Spleen (tissue), 7 donors: ENCODE results near the gene ACBD6.

Source experiments
- POLR2A ChIP-seq, 3 donors: fragments of 450-650 bp; IDR thresholded peaks; one replicate each; pipeline ENCODE4 v1.5.1; 2017; ENCODE audit warnings: antibody characterized with exemption in 3 of 3, mild to moderate bottlenecking in 1 of 3
- POLR2AphosphoS5 ChIP-seq, 3 donors: sonication (generic); formaldehyde crosslinking; IDR thresholded peaks; one replicate each; pipeline ENCODE4 v1.5.1; 2017; ENCODE audit warnings: antibody characterized with exemption in 3 of 3
- TF ChIP-seq, protein P1 (sequence below), 11 experiments: fragments of 200-600 bp in 7 of 11; fragments of 450-650 bp in 4 of 11; sonication (generic) in 4 of 11; IDR thresholded peaks in 8 of 11; conservative IDR thresholded peaks in 3 of 11; 1 replicate in 7 of 11; 2 replicates in 4 of 11; pipeline versions ENCODE4 v1.4.0 to v1.8.0; 2016 to 2021; ENCODE audit warnings: antibody characterized with exemption in 11 of 11, inconsistent platforms in 4 of 11, mild to moderate bottlenecking in 1 of 11
- donor health status: DM: no; HTN: no; CAD: no; lungs with moderate emphysema.
- donor health status: DM: no; HTN: no; CAD: no.
- donor health status: DM: no; HTN: no; CAD: no.

- TF ChIP-seq POLR2AphosphoS5 (IDR thresholded peaks at IDR 0.05): peak in 1 of 3 donors; percentile 31
- TF ChIP-seq, protein P1, sequence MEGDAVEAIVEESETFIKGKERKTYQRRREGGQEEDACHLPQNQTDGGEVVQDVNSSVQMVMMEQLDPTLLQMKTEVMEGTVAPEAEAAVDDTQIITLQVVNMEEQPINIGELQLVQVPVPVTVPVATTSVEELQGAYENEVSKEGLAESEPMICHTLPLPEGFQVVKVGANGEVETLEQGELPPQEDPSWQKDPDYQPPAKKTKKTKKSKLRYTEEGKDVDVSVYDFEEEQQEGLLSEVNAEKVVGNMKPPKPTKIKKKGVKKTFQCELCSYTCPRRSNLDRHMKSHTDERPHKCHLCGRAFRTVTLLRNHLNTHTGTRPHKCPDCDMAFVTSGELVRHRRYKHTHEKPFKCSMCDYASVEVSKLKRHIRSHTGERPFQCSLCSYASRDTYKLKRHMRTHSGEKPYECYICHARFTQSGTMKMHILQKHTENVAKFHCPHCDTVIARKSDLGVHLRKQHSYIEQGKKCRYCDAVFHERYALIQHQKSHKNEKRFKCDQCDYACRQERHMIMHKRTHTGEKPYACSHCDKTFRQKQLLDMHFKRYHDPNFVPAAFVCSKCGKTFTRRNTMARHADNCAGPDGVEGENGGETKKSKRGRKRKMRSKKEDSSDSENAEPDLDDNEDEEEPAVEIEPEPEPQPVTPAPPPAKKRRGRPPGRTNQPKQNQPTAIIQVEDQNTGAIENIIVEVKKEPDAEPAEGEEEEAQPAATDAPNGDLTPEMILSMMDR (IDR thresholded peaks at IDR 0.05 in 8 of 11, conservative IDR thresholded peaks at IDR 0.05 in 3 of 11): no peak
- no peak for TF ChIP-seq POLR2A (IDR thresholded peaks at IDR 0.05)
These were observed 235.8 kb downstream of the ACBD6 start for GRCh38 chr1:180266275-180267210.
